Neural progenitor cell (in vitro differentiated cells): Measurements from ENCODE around the gene GNAI1. TPM values are rescaled to one million over a fixed set of nuclear protein-coding genes. Genes with fewer than 3 reads are reported as not detected.

ENCODE experiments used
- DNase-seq: peaks from one replicate; pipeline ENCODE4 v3.0.0-alpha.2; 2016; ENCODE audit warnings: low spot score
- H2AFZ ChIP-seq: fragments of 200-600 bp; sonication (generic); replicated peaks from 2 replicates; pipeline ENCODE4 v1.6.1; 2016; ENCODE audit warnings: antibody characterized with exemption
- H3F3A ChIP-seq: fragments of 200-600 bp; sonication (generic); 2 replicates; pipeline ENCODE4 v1.6.1; 2016; ENCODE audit warnings: antibody characterized with exemption, low read depth
- H3K27ac ChIP-seq: fragments of 200-600 bp; sonication (generic); 2 replicates; pipeline ENCODE4 v1.5.1; 2016; ENCODE audit warnings: mild to moderate bottlenecking
- H3K27me3 ChIP-seq: fragments of 200-600 bp; sonication (generic); 2 replicates; pipeline ENCODE4 v1.6.1; 2016; ENCODE audit warnings: mild to moderate bottlenecking, moderate library complexity
- H3K36me3 ChIP-seq: fragments of 200-600 bp; sonication (generic); 2 replicates; pipeline ENCODE4 v1.5.1; 2016
- H3K4me1 ChIP-seq: fragments of 200-600 bp; sonication (generic); 2 replicates; pipeline ENCODE4 v1.6.1; 2016; ENCODE audit warnings: mixed run types
- H3K4me2 ChIP-seq: fragments of 200-600 bp; sonication (generic); 2 replicates; pipeline ENCODE4 v1.6.1; 2016
- H3K4me3 ChIP-seq: fragments of 200-600 bp; sonication (generic); 2 replicates; pipeline ENCODE4 v1.5.1; 2016
- H3K79me2 ChIP-seq: fragments of 200-600 bp; sonication (generic); 2 replicates; pipeline ENCODE4 v1.6.1; 2016; ENCODE audit warnings: low read depth
- H3K9ac ChIP-seq: fragments of 200-600 bp; sonication (generic); 2 replicates; pipeline ENCODE4 v1.6.1; 2016
- H3K9me3 ChIP-seq: fragments of 200-600 bp; sonication (generic); 2 replicates; pipeline ENCODE4 v1.5.1; 2016; ENCODE audit warnings: low read depth
- H4K20me1 ChIP-seq: fragments of 200-600 bp; sonication (generic); 2 replicates; pipeline ENCODE4 v1.6.1; 2016; ENCODE audit warnings: low read depth
- H3K27ac Mint-ChIP-seq: 3 replicates; pipeline ENCODE4 v1.8.0; 2021; ENCODE audit warnings: mixed read lengths
- H3K27me3 Mint-ChIP-seq: 2 replicates; pipeline ENCODE4 v1.8.0; 2022; ENCODE audit warnings: low read depth, mild to moderate bottlenecking, inconsistent platforms, moderate library complexity, mixed read lengths; ENCODE audit not compliant: insufficient read depth
- H3K36me3 Mint-ChIP-seq: 3 replicates; pipeline ENCODE4 v1.8.0; 2021; ENCODE audit warnings: mixed read lengths
- H3K4me1 Mint-ChIP-seq: 3 replicates; pipeline ENCODE4 v1.8.0; 2021; ENCODE audit warnings: mixed read lengths
- H3K4me3 Mint-ChIP-seq: 3 replicates; pipeline ENCODE4 v1.8.0; 2021; ENCODE audit warnings: mild to moderate bottlenecking, moderate library complexity, mixed read lengths
- H3K9me3 Mint-ChIP-seq: 3 replicates; pipeline ENCODE4 v1.8.0; 2020; ENCODE audit warnings: mixed read lengths
- EZH2 ChIP-seq: fragments of 200-600 bp; sonication (generic); IDR thresholded peaks from 2 replicates; pipeline ENCODE4 v1.6.1; 2017; ENCODE audit warnings: antibody characterized with exemption, mild to moderate bottlenecking, moderate library complexity
- EZH2phosphoT487 ChIP-seq: fragments of 200-600 bp; sonication (generic); IDR thresholded peaks from 2 replicates; pipeline ENCODE4 v1.6.1; 2017; ENCODE audit warnings: antibody characterized with exemption
- total RNA-seq: library from RNA; depleted of rRNA; stranded (reverse); fragments of >200 nt; gene quantifications from 2 replicates; pipeline ENCODE4 v1.2.3, GENCODE V29; 2015; ENCODE audit warnings: low replicate concordance
- TF ChIP-seq, protein P1 (sequence below): fragments of 200-600 bp; sonication (generic); IDR thresholded peaks from 2 replicates; pipeline ENCODE4 v1.5.1; 2017; ENCODE audit warnings: antibody characterized with exemption, mild to moderate bottlenecking

The GNAI1 gene
- total RNA-seq, 1 donor from 2014 or later = 91.3 TPM

DNA sequence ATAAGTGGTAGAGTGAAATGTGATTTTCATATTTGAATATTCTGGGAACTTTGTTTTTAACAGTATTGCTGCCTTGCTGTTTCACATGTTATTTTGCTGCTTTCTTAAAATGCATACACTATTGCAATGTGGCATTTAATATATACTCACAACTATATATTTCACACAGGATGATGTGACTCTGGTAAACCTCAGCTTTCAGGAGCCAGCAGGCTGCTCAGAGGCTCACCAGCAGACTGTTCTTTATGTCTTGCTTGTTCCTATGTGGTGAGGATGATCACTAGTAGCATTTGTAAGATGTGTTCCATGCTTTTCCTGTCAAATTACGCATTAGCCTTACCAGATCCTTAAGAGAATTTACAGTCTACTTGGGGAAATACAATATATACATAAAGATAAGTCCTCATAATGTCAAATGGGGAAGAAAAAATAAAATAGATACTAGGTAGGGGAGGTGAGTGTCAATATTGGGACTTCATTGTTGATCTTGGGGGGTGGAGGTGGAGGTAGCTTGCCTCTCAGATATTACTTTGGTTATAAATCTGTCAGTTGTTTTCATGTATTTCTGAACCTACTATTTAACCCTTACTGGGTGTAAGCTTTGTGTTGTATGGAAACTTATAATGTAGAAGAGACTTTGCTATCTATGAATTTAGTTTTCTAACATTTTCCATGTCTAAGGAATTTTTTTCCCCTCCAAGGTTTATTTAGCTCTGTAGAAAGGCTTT lies 8.4 kb downstream of the GNAI1 start:
- DNase-seq = no peak
- H3K4me1 ChIP-seq = peaks cover 19% of the 10 kb centered on the region
- H3K4me2 ChIP-seq = no peak overlapping the region
- no peak overlapping the region for H3K27ac ChIP-seq
- no peak overlapping the region for H3K4me3 ChIP-seq
- no peak overlapping the region for H2AFZ ChIP-seq
- H3K79me2 ChIP-seq = peaks cover 100% of the 10 kb centered on the region
- H4K20me1 ChIP-seq = peaks cover 89% of the 10 kb centered on the region
- no peaks in the 10 kb centered on the region for H3K27me3 ChIP-seq
- Mint-ChIP-seq H3K27ac (no peak overlapping the region), H3K27me3 (peaks cover 2% of the 10 kb centered on the region), H3K4me1 (peaks cover 41% of the 10 kb centered on the region), H3K36me3 (peaks cover 8% of the 10 kb centered on the region), H3K9me3 (peaks cover 9% of the 10 kb centered on the region), H3K4me3 (no peak overlapping the region)
- H3K9me3 ChIP-seq = no peaks in the 10 kb centered on the region
- no peak overlapping the region for H3K9ac ChIP-seq
- H3F3A ChIP-seq = no peaks in the 10 kb centered on the region
- no peaks in the 10 kb centered on the region for H3K36me3 ChIP-seq
- TF ChIP-seq, protein P1, sequence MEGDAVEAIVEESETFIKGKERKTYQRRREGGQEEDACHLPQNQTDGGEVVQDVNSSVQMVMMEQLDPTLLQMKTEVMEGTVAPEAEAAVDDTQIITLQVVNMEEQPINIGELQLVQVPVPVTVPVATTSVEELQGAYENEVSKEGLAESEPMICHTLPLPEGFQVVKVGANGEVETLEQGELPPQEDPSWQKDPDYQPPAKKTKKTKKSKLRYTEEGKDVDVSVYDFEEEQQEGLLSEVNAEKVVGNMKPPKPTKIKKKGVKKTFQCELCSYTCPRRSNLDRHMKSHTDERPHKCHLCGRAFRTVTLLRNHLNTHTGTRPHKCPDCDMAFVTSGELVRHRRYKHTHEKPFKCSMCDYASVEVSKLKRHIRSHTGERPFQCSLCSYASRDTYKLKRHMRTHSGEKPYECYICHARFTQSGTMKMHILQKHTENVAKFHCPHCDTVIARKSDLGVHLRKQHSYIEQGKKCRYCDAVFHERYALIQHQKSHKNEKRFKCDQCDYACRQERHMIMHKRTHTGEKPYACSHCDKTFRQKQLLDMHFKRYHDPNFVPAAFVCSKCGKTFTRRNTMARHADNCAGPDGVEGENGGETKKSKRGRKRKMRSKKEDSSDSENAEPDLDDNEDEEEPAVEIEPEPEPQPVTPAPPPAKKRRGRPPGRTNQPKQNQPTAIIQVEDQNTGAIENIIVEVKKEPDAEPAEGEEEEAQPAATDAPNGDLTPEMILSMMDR = no peak
- TF ChIP-seq EZH2 (no peak), EZH2phosphoT487 (no peak)

DNA sequence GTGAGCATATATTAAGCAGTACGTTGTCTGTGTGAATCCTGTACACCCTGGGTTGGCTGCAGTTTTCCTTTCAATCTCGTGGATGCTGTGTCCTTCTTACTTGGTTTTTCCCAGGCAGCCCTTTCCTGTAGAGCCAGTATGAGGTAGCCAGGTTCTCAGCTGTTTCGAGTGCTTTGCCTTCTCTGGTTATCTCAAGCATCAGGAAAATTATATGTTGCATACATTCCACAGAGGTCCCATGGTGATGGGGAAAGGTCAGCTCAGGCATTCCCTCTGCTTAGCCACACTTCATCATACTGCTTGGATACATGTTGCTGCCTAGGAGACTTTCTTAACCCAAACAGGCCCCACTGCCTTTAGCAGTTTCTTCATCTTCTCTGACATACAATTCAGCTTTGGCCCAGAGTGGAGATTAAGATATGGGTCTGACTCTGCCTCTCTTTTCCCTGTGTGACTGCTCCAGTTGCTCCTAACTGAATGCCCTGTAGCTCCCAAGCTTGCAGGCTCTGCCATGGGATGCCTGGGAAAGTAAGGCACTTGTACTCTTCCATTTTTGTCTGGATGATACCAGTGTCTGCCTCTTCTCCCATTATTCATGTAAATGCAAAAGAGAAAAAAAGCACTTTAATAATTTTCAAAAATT lies 11.3 kb downstream of the GNAI1 start:
- H3K27ac ChIP-seq = no peak overlapping the region
- H3K4me3 Mint-ChIP-seq = peak overlapping the region; percentile 71
- TF ChIP-seq, protein P1 = no peak
- TF ChIP-seq EZH2phosphoT487 (no peak), EZH2 (no peak)

DNA sequence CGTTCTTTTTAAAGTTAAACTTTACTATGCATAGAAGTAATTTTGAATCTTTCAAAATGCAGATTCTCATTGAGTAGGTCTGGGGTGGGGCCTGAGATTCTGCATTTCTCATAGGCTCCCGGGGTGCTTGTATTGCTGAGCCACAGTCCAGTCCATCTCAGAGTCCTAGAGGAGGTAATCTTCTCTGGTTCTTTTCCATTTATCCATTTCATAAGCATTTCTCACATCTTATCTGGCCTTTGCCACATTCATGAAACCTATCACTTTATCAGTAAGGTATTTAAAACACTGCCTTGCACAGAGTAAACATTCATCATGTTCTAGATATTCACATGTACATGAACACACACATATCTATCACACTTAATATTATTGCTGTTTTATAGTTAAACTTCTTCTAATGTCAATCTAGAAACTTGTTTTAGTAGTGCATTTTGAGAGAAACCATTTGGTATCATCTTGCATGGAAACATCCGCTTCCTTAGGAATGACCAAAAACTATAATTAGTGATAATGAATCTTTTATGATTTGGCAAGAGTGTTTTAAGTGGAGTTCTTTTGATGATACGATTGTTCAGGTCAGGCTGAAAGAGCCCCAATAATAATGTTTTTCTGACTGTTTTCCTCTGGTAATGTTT lies 12.0 kb downstream of the GNAI1 start:
- H3K27ac Mint-ChIP-seq = peak overlapping the region; percentile 50
- no peak overlapping the region for H3K4me3 ChIP-seq
- H3K4me1 ChIP-seq = peaks cover 21% of the 10 kb centered on the region
- DNase-seq = no peak
- H3K9me3 Mint-ChIP-seq = peaks cover 8% of the 10 kb centered on the region
- H3K9me3 ChIP-seq = no peaks in the 10 kb centered on the region
- peaks cover 2% of the 10 kb centered on the region for H3K36me3 Mint-ChIP-seq
- no peak overlapping the region for H2AFZ ChIP-seq
- no peaks in the 10 kb centered on the region for H3K27me3 Mint-ChIP-seq
- no peak overlapping the region for H3K9ac ChIP-seq
- no peaks in the 10 kb centered on the region for H3F3A ChIP-seq
- no peak overlapping the region for H3K27ac ChIP-seq
- TF ChIP-seq EZH2phosphoT487 (no peak), EZH2 (no peak)
- TF ChIP-seq, protein P1 = no peak
- H3K4me1 Mint-ChIP-seq = peaks cover 34% of the 10 kb centered on the region
- peaks cover 100% of the 10 kb centered on the region for H4K20me1 ChIP-seq
- no peak overlapping the region for H3K4me2 ChIP-seq
- H3K4me3 Mint-ChIP-seq = no peak overlapping the region
- no peaks in the 10 kb centered on the region for H3K27me3 ChIP-seq
- H3K79me2 ChIP-seq = peaks cover 100% of the 10 kb centered on the region
- no peaks in the 10 kb centered on the region for H3K36me3 ChIP-seq

More for the DNA sequence above, 11.3 kb downstream of the GNAI1 start:
- Mint-ChIP-seq H3K4me1 (peaks cover 34% of the 10 kb centered on the region), H3K27ac (peak overlapping the region; percentile 98), H3K36me3 (peaks cover 2% of the 10 kb centered on the region), H3K27me3 (no peaks in the 10 kb centered on the region), H3K9me3 (peaks cover 10% of the 10 kb centered on the region)
- no peak overlapping the region for H3K9ac ChIP-seq
- H3K4me1 ChIP-seq = peaks cover 21% of the 10 kb centered on the region
- H3K27me3 ChIP-seq = no peaks in the 10 kb centered on the region
- H3K4me3 ChIP-seq = no peak overlapping the region
- H3K79me2 ChIP-seq = peaks cover 100% of the 10 kb centered on the region
- H4K20me1 ChIP-seq = peaks cover 99% of the 10 kb centered on the region
- no peaks in the 10 kb centered on the region for H3K9me3 ChIP-seq
- H2AFZ ChIP-seq = no peak overlapping the region
- DNase-seq = no peak
- no peak overlapping the region for H3K4me2 ChIP-seq
- H3K36me3 ChIP-seq = no peaks in the 10 kb centered on the region
- H3F3A ChIP-seq = no peaks in the 10 kb centered on the region
